Measurements from ENCODE around the gene DPY19L1. TPM values are rescaled to one million over a fixed set of nuclear protein-coding genes. Genes with fewer than 3 reads are reported as not detected.
"Not testable (repeated sequence)": the region's sequence is repeated elsewhere in the genome, so short reads cannot be mapped to it uniquely, and the experiment has no call there.

Gene DPY19L1
- total RNA-seq, 2 experiments from 2014 or later: 24.9 to 29.5 TPM

GRCh38 chr7:35022725-35023124 is 14.6 kb downstream of the DPY19L1 start:
- CTCF ChIA-PET: no interaction called here

GRCh38 chr7:35021445-35021844 is 15.8 kb downstream of the DPY19L1 start:
- DNase-seq: no peak
- no peak overlapping the region for H3K4me3 Mint-ChIP-seq
- no peaks in the 10 kb centered on the region for H3K36me3 Mint-ChIP-seq (ENCODE audit: low read depth)
- no peaks in the 10 kb centered on the region for H3K9me3 Mint-ChIP-seq
- H3K27ac Mint-ChIP-seq: no peak overlapping the region
- no peaks in the 10 kb centered on the region for H3K27me3 Mint-ChIP-seq
- ChIA-PET CTCF (no interaction called here), POLR2A (no interaction called here)
- H3K4me1 Mint-ChIP-seq: peaks cover 6% of the 10 kb centered on the region

More at GRCh38 chr7:35022725-35023124, 14.6 kb downstream of the DPY19L1 start:
- H3K27ac Mint-ChIP-seq: no peak overlapping the region
- DNase-seq: no peak
- H3K36me3 Mint-ChIP-seq (ENCODE audit: low read depth): no peaks in the 10 kb centered on the region
- no peak overlapping the region for H3K4me3 Mint-ChIP-seq
- peaks cover 6% of the 10 kb centered on the region for H3K4me1 Mint-ChIP-seq
- no peaks in the 10 kb centered on the region for H3K27me3 Mint-ChIP-seq
- no peaks in the 10 kb centered on the region for H3K9me3 Mint-ChIP-seq
- POLR2A ChIA-PET: no interaction called here

GRCh38 chr7:35019801-35020200 is 17.5 kb downstream of the DPY19L1 start:
- ChIA-PET POLR2A (no interaction called here), CTCF (no interaction called here)
- H3K4me1 Mint-ChIP-seq: peaks cover 9% of the 10 kb centered on the region
- peaks cover 7% of the 10 kb centered on the region for H3K36me3 Mint-ChIP-seq (ENCODE audit: low read depth)
- no peak overlapping the region for H3K27ac Mint-ChIP-seq
- H3K9me3 Mint-ChIP-seq: no peaks in the 10 kb centered on the region
- H3K4me3 Mint-ChIP-seq: no peak overlapping the region
- DNase-seq: no peak
- no peaks in the 10 kb centered on the region for H3K27me3 Mint-ChIP-seq

- H3K4me3 Mint-ChIP-seq: no peak overlapping the region
- H3K27ac Mint-ChIP-seq: no peak overlapping the region
- H3K4me1 Mint-ChIP-seq: peaks cover 6% of the 10 kb centered on the region
- peaks cover 9% of the 10 kb centered on the region for H3K36me3 Mint-ChIP-seq (ENCODE audit: low read depth)
- H3K27me3 Mint-ChIP-seq: no peaks in the 10 kb centered on the region
- ChIA-PET POLR2A (no interaction called here), CTCF (no interaction called here)
- DNase-seq: no peak
- H3K9me3 Mint-ChIP-seq: no peaks in the 10 kb centered on the region
Observed at GRCh38 chr7:35019179-35019729, 18.0 kb downstream of the DPY19L1 start.

GRCh38 chr7:35015346-35015859 is 21.9 kb downstream of the DPY19L1 start:
- POLR2A ChIA-PET: no interaction called here
- Mint-ChIP-seq H3K27ac (no peak overlapping the region), H3K27me3 (no peaks in the 10 kb centered on the region), H3K4me3 (no peak overlapping the region), H3K9me3 (no peaks in the 10 kb centered on the region), H3K36me3 (ENCODE audit: low read depth) (peaks cover 17% of the 10 kb centered on the region), H3K4me1 (peaks cover 5% of the 10 kb centered on the region)
- CTCF ChIA-PET: no interaction called here
- no peak for DNase-seq

- no peak overlapping the region for H3K27ac Mint-ChIP-seq
- CTCF ChIA-PET: no interaction called here
- POLR2A ChIA-PET: interaction anchor here (0.7 kb wide), 1 partner anchor 612 kb away, joined by 3 read pairs; no protein-coding TSS in a partner anchor
- H3K27me3 Mint-ChIP-seq: no peaks in the 10 kb centered on the region
- peaks cover 3% of the 10 kb centered on the region for H3K4me1 Mint-ChIP-seq
- H3K36me3 Mint-ChIP-seq (ENCODE audit: low read depth): peaks cover 17% of the 10 kb centered on the region
- no peak for DNase-seq
- H3K9me3 Mint-ChIP-seq: no peaks in the 10 kb centered on the region
- H3K4me3 Mint-ChIP-seq: no peak overlapping the region
Observed at GRCh38 chr7:35012160-35012559, 25.1 kb downstream of the DPY19L1 start.

- Mint-ChIP-seq H3K4me1 (peaks cover 3% of the 10 kb centered on the region), H3K4me3 (no peak overlapping the region), H3K27ac (no peak overlapping the region), H3K9me3 (no peaks in the 10 kb centered on the region), H3K27me3 (no peaks in the 10 kb centered on the region), H3K36me3 (ENCODE audit: low read depth) (peaks cover 16% of the 10 kb centered on the region)
- ChIA-PET CTCF (no interaction called here), POLR2A (no interaction called here)
- DNase-seq: no peak
Observed at GRCh38 chr7:35011085-35011484, 26.2 kb downstream of the DPY19L1 start.

- ChIA-PET POLR2A (no interaction called here), CTCF (no interaction called here)
- Mint-ChIP-seq H3K27me3 (no peaks in the 10 kb centered on the region), H3K36me3 (ENCODE audit: low read depth) (peaks cover 5% of the 10 kb centered on the region), H3K4me1 (no peaks in the 10 kb centered on the region), H3K27ac (no peak overlapping the region), H3K4me3 (no peak overlapping the region), H3K9me3 (no peaks in the 10 kb centered on the region)
- DNase-seq: no peak
Observed at GRCh38 chr7:35007768-35008167, 29.5 kb downstream of the DPY19L1 start.

- H3K27me3 Mint-ChIP-seq: no peaks in the 10 kb centered on the region
- H3K27ac Mint-ChIP-seq: no peak overlapping the region
- ChIA-PET POLR2A (no interaction called here), CTCF (no interaction called here)
- H3K4me1 Mint-ChIP-seq: no peaks in the 10 kb centered on the region
- no peaks in the 10 kb centered on the region for H3K9me3 Mint-ChIP-seq
- no peak overlapping the region for H3K4me3 Mint-ChIP-seq
- DNase-seq: no peak
- peaks cover 5% of the 10 kb centered on the region for H3K36me3 Mint-ChIP-seq (ENCODE audit: low read depth)
Observed at GRCh38 chr7:35004531-35005095, 32.7 kb downstream of the DPY19L1 start.

GRCh38 chr7:35003679-35004303 is 33.5 kb downstream of the DPY19L1 start:
- ChIA-PET CTCF (no interaction called here), POLR2A (no interaction called here)
- Mint-ChIP-seq H3K27me3 (no peaks in the 10 kb centered on the region), H3K4me3 (no peak overlapping the region), H3K4me1 (no peaks in the 10 kb centered on the region), H3K36me3 (ENCODE audit: low read depth) (peaks cover 5% of the 10 kb centered on the region), H3K9me3 (no peaks in the 10 kb centered on the region), H3K27ac (no peak overlapping the region)
- DNase-seq: no peak

- H3K4me3 Mint-ChIP-seq; H3K9me3 Mint-ChIP-seq; POLR2A ChIA-PET; CTCF ChIA-PET; H3K36me3 Mint-ChIP-seq (ENCODE audit: low read depth); H3K27ac Mint-ChIP-seq; H3K4me1 Mint-ChIP-seq; DNase-seq; H3K27me3 Mint-ChIP-seq: not testable (repeated sequence)
Observed at GRCh38 chr7:35003177-35003650, 34.1 kb downstream of the DPY19L1 start.

GRCh38 chr7:34998335-34998734 is 39.0 kb downstream of the DPY19L1 start:
- H3K27me3 Mint-ChIP-seq, H3K4me1 Mint-ChIP-seq, CTCF ChIA-PET, DNase-seq, H3K27ac Mint-ChIP-seq, H3K4me3 Mint-ChIP-seq, POLR2A ChIA-PET, H3K9me3 Mint-ChIP-seq: not testable (repeated sequence)
- H3K36me3 Mint-ChIP-seq (ENCODE audit: low read depth): peaks cover 11% of the 10 kb centered on the region

- H3K27ac Mint-ChIP-seq, DNase-seq, H3K27me3 Mint-ChIP-seq, H3K4me3 Mint-ChIP-seq, CTCF ChIA-PET, POLR2A ChIA-PET, H3K9me3 Mint-ChIP-seq: not testable (repeated sequence)
- Mint-ChIP-seq H3K4me1 (peaks cover 23% of the 10 kb centered on the region), H3K36me3 (ENCODE audit: low read depth) (peaks cover 11% of the 10 kb centered on the region)
Observed at GRCh38 chr7:34996423-34997090, 40.7 kb downstream of the DPY19L1 start.
